T follicular helper cell (primary cell): ENCODE results near the gene SSTR3.
A peak's percentile ranks its signal among the peaks of the same experiment; 100 is the strongest.
"Not testable (repeated sequence)": the region's sequence is repeated elsewhere in the genome, so short reads cannot be mapped to it uniquely, and the experiment has no call there.

Source experiments
- DNase-seq: peaks from one replicate; pipeline ENCODE4 v3.0.0-alpha.2; 2020; ENCODE audit warnings: low read depth

Gene SSTR3

GRCh38 chr22:37210041-37210803 is 2.1 kb downstream of the SSTR3 start:
- DNase-seq, result no peak

- DNase-seq, result no peak
Measured at GRCh38 chr22:37209140-37209845, 3.0 kb downstream of the SSTR3 start.

GRCh38 chr22:37208401-37209139 is 3.7 kb downstream of the SSTR3 start:
- DNase-seq, result no peak

GRCh38 chr22:37207981-37208380 is 4.3 kb downstream of the SSTR3 start:
- no peak for DNase-seq

- DNase-seq, result no peak
Measured at GRCh38 chr22:37206841-37207821, 5.1 kb downstream of the SSTR3 start.

GRCh38 chr22:37206118-37206840 is 6.0 kb downstream of the SSTR3 start:
- no peak for DNase-seq

- DNase-seq, result no peak
Measured at GRCh38 chr22:37205046-37205445, 7.2 kb downstream of the SSTR3 start.

- no peak for DNase-seq
Measured at GRCh38 chr22:37204045-37204655, 8.1 kb downstream of the SSTR3 start.

- no peak for DNase-seq
Measured at GRCh38 chr22:37203354-37204044, 8.8 kb downstream of the SSTR3 start.

GRCh38 chr22:37202716-37203115 is 9.6 kb downstream of the SSTR3 start:
- DNase-seq, result no peak

GRCh38 chr22:37202001-37202555 is 10.2 kb downstream of the SSTR3 start:
- DNase-seq, result no peak

- not testable (repeated sequence) for DNase-seq
Measured at GRCh38 chr22:37201443-37201820, 10.8 kb downstream of the SSTR3 start.

GRCh38 chr22:37199760-37200108 is 12.5 kb downstream of the SSTR3 start:
- DNase-seq, result no peak

GRCh38 chr22:37199103-37199759 is 13.0 kb downstream of the SSTR3 start:
- peak; percentile 98 for DNase-seq

GRCh38 chr22:37198258-37199102 is 13.8 kb downstream of the SSTR3 start:
- peak; percentile 85 for DNase-seq

GRCh38 chr22:37197451-37198257 is 14.6 kb downstream of the SSTR3 start:
- DNase-seq, result no peak
